GM12864 (cell line): ENCODE results near the gene MCTP2.
"Not testable (repeated sequence)": the region's sequence is repeated elsewhere in the genome, so short reads cannot be mapped to it uniquely, and the experiment has no call there.

ENCODE experiments used
- DNase-seq: peaks from one replicate; pipeline ENCODE4 v3.0.0-alpha.2; 2011; ENCODE audit warnings: low read depth
- H3K4me3 ChIP-seq: 2 replicates; pipeline ENCODE4 v1.5.1; 2011; ENCODE audit warnings: mild to moderate bottlenecking, low read depth, low read length, control low read depth
- CTCF ChIP-seq: IDR thresholded peaks from 2 replicates; pipeline ENCODE4 v1.5.1; 2011; ENCODE audit warnings: low read depth, mild to moderate bottlenecking, moderate library complexity, low read length, control low read depth, inconsistent platforms; ENCODE audit errors: missing control alignments

MCTP2 gene

GRCh38 chr15:94252223-94252766 is 20.9 kb downstream of the MCTP2 start:
- no peak for DNase-seq
- H3K4me3 ChIP-seq, result no peak overlapping the region
- TF ChIP-seq CTCF, result no peak

GRCh38 chr15:94252906-94253491 is 21.6 kb downstream of the MCTP2 start:
- no peak for DNase-seq
- no peak overlapping the region for H3K4me3 ChIP-seq
- no peak for TF ChIP-seq CTCF

- no peak for DNase-seq
- no peak overlapping the region for H3K4me3 ChIP-seq
- TF ChIP-seq CTCF, result no peak
Measured at GRCh38 chr15:94253742-94254141, 22.4 kb downstream of the MCTP2 start.

DNA sequence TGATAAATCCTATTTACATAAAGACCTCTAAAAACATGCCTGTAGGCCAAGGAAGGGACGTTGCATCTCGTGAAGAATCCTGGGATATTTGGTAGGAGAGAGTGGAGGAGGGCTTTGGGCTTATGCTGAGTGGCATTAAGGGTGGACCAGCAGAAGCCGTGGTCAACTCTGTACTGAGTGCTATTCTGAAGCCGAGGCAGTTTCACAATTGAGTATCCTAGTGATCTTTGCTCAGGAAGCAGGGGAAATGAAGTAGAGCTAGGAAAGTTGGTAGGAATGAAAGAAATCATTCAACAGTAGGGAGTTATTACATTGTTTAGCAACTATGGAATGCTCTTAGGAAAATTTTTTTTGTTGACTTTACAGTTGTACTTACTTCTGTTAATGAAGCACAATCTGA is 24.2 kb downstream of the MCTP2 start:
- no peak for TF ChIP-seq CTCF
- H3K4me3 ChIP-seq, result no peak overlapping the region
- no peak for DNase-seq

GRCh38 chr15:94256511-94256910 is 25.1 kb downstream of the MCTP2 start:
- no peak for TF ChIP-seq CTCF
- no peak for DNase-seq
- H3K4me3 ChIP-seq, result no peak overlapping the region

GRCh38 chr15:94257776-94258175 is 26.4 kb downstream of the MCTP2 start:
- DNase-seq, H3K4me3 ChIP-seq: not testable (repeated sequence)

- no peak for TF ChIP-seq CTCF
- H3K4me3 ChIP-seq, result no peak overlapping the region
- peak; percentile 39 for DNase-seq
Measured at GRCh38 chr15:94258246-94258645, 26.9 kb downstream of the MCTP2 start.
